CD4-positive, alpha-beta T cell treated with Interleukin-10 for 1 hour (primary cell): ENCODE data around the gene COQ2.
"Not testable (repeated sequence)": the region's sequence is repeated elsewhere in the genome, so short reads cannot be mapped to it uniquely, and the experiment has no call there.

Experiments
- DNase-seq: peaks from one replicate; pipeline ENCODE4 v3.0.0-alpha.2; 2020

The COQ2 gene

GRCh38 chr4:83284193-83285054, at the start of gene COQ2:
Gene COQ2 (minus strand): TSS chr4:83284798. CDS start chr4:83284764, 34 bp downstream.
- DNase-seq = peak; percentile 93

- no peak for DNase-seq
These were observed 47.4 kb upstream of the COQ2 start for GRCh38 chr4:83331956-83332355.

- no peak for DNase-seq
These were observed 45.0 kb upstream of the COQ2 start for GRCh38 chr4:83329521-83330110.

- no peak for DNase-seq
These were observed 44.1 kb upstream of the COQ2 start for GRCh38 chr4:83328521-83329187.

- DNase-seq = no peak
These were observed 41.9 kb upstream of the COQ2 start for GRCh38 chr4:83326546-83326945.

GRCh38 chr4:83325306-83325705, 40.7 kb upstream of the COQ2 start:
- DNase-seq = not testable (repeated sequence)

- DNase-seq = no peak
These were observed 38.5 kb upstream of the COQ2 start for GRCh38 chr4:83323136-83323535.

- no peak for DNase-seq
These were observed 36.0 kb upstream of the COQ2 start for GRCh38 chr4:83320548-83320947.

- DNase-seq = no peak
These were observed 34.1 kb upstream of the COQ2 start for GRCh38 chr4:83318666-83319065.

GRCh38 chr4:83317671-83318070, 33.1 kb upstream of the COQ2 start:
- no peak for DNase-seq

- DNase-seq = no peak
These were observed 32.0 kb upstream of the COQ2 start for GRCh38 chr4:83316459-83317165.

- no peak for DNase-seq
These were observed 30.8 kb upstream of the COQ2 start for GRCh38 chr4:83315341-83315870.

GRCh38 chr4:83308672-83309071, 24.1 kb upstream of the COQ2 start:
- DNase-seq = no peak

GRCh38 chr4:83307920-83308319, 23.3 kb upstream of the COQ2 start:
- no peak for DNase-seq

- no peak for DNase-seq
These were observed 20.6 kb upstream of the COQ2 start for GRCh38 chr4:83305187-83305586.

GRCh38 chr4:83297548-83298260, 13.1 kb upstream of the COQ2 start:
- peak; percentile 28 for DNase-seq

- no peak for DNase-seq
These were observed 8.9 kb upstream of the COQ2 start for GRCh38 chr4:83293305-83294046.

GRCh38 chr4:83290059-83290774, 5.6 kb upstream of the COQ2 start:
- not testable (repeated sequence) for DNase-seq

- not testable (repeated sequence) for DNase-seq
These were observed 3.8 kb upstream of the COQ2 start for GRCh38 chr4:83288381-83288780.

- DNase-seq = peak; percentile 64
These were observed 433 bp upstream of the COQ2 start for GRCh38 chr4:83285055-83285407.

GRCh38 chr4:83283181-83283580, 1.4 kb downstream of the COQ2 start:
- no peak for DNase-seq
